Hindlimb muscle (tissue), 1 donor: ENCODE results near the gene GPR137C. TPM values are rescaled to one million over a fixed set of nuclear protein-coding genes. Genes with fewer than 3 reads are reported as not detected.
"Not testable (repeated sequence)": the region's sequence is repeated elsewhere in the genome, so short reads cannot be mapped to it uniquely, and the experiment has no call there.

Source experiments
- DNase-seq: peaks from one replicate; pipeline ENCODE4 v3.0.0-alpha.2; 2013
- polyA plus RNA-seq: library from polyadenylated mRNA; unstranded; fragments of 120-200 nt; gene quantifications from one replicate; pipeline ENCODE4 v1.2.1, GENCODE V29; 2013; ENCODE audit not compliant: insufficient read length

GPR137C gene
- polyA plus RNA-seq, 1 donor: 2.4 TPM

- not testable (repeated sequence) for DNase-seq
Observed at GRCh38 chr14:52568454-52568853, 15.8 kb downstream of the GPR137C start.

- DNase-seq: no peak
Observed at GRCh38 chr14:52575858-52576257, 23.2 kb downstream of the GPR137C start.

DNA sequence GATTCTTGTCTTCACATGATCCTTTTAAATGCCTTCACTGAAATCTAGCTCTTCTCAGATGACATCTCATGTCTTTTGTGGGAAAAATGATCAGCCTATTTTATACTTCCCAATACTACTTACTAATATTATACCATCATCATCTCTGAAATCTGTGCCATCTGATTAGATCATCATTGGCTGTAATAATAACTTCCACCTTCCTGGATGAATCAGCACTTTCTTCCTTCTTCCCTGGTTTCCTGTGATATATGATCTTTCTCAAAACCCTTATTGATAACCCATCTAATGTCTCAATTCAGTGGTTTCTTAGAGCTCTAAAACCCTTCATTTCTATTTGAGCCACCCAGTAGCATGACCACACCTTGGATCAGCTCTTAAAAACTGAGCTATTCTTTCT is 30.9 kb downstream of the GPR137C start:
- no peak for DNase-seq

GRCh38 chr14:52589646-52590045 is 37.0 kb downstream of the GPR137C start:
- no peak for DNase-seq

DNA sequence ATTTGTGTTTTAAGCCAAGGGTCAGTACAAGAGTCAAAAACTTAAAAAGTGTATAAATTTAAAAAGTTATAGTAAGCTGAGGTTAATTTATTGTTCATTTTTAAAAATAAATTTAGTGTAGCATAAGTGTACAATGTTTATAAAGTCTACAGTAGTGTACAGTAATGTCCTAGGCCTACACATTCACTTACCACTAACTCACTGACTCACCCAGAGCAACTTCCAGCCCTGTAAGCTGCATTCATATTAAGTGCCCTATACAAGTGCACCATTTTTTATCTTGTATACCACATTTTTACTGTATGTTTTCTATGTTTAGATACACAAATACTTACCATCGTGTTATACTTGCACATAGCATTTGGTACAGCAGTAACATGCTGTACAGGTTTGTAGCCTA is 37.7 kb downstream of the GPR137C start:
- DNase-seq: no peak

DNA sequence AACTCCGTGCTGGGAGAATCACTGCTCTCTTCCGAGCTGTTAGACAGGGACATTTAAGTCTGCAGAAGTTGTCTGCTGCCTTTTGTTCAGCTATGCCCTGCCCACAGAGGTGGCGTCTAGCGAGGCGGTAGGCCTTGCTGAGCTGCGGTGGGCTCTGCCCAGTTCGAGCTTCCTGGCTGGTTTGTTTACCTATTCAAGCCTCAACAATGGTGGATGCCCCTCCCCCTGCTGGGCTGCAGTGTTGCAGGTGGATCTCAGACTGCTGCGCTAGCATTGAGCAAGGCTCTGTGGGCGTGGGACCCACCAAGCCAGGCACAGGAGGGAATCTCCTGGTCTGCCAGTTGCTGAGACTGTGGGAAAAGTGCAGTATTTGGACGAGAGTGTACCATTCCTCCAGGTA is 43.7 kb downstream of the GPR137C start:
- no peak for DNase-seq

DNA sequence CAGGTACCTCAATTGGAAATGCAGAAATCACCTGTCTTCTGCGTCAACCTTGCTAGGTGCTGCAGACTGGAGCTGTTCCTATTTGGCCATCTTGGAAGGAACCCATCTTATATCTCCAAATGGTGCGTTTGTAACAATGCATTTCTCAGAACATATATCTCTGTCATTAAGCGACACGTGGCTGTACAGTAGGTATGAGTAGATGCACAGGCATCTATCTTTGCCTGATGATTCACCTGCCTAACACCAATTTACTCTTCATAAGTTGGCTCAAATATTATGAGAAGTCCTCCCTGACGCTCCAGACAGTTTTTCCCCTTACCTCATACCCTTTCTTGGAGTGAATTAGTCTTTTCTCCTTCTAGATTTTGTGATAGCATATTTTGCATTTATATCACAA is 44.2 kb downstream of the GPR137C start:
- no peak for DNase-seq

- no peak for DNase-seq
Observed at GRCh38 chr14:52598568-52598967, 45.9 kb downstream of the GPR137C start.

- DNase-seq: no peak
Observed at GRCh38 chr14:52599974-52600373, 47.3 kb downstream of the GPR137C start.

- no peak for DNase-seq
Observed at GRCh38 chr14:52602131-52602530, 49.5 kb downstream of the GPR137C start.

GRCh38 chr14:52607061-52607460 is 54.4 kb downstream of the GPR137C start:
- DNase-seq: no peak

DNA sequence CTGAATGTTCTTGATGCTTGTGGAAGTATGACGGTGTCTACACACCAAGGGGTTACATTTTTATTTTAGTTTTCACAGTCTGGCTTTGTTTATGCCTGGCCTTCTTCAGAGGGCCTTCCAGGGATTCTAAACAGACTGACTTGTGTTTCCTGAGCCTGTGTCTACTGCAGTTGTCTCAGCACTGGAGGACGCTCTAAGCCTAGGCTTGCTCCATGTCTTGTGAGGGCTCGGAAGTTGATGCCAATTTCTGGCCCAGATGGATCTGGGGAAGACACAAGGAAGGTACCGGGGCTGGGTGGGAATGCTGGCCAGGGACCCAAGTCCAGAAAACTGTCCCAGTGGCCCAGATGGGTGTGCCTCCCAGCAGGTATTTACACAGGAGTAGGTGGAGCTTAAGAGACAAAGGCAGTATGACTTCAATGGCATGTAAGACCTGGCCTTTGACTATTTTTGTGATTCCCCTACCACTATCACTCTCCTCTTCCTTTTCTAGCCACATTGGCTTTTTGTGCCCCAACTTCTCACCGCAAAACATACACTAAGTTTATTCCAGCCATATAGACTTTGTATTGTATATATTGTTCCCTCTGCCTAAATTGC is 56.9 kb downstream of the GPR137C start:
- DNase-seq: no peak

- DNase-seq: no peak
Observed at GRCh38 chr14:52610187-52610586, 57.6 kb downstream of the GPR137C start.

- no peak for DNase-seq
Observed at GRCh38 chr14:52618602-52619001, 66.0 kb downstream of the GPR137C start.

GRCh38 chr14:52619687-52620086 is 67.1 kb downstream of the GPR137C start:
- no peak for DNase-seq

DNA sequence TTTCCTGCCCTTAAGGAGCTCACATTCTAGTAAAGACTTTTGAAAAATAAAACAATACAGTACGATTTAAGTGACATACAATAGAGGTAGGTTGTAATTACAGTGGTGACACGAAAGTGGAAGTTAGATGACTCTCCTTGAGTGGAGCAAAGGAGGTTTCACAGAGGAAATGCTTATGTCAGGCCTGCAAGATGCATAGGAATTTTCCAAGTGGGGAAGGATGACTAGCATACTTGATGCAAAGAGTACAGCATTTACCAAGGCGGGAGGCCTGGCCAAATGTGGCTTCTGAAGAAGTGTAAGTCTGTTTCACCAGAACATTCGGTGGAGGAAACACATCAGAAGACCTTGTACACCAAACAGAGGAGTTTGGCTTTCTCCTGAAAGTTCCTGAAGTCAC is 87.5 kb downstream of the GPR137C start:
- DNase-seq: no peak

DNA sequence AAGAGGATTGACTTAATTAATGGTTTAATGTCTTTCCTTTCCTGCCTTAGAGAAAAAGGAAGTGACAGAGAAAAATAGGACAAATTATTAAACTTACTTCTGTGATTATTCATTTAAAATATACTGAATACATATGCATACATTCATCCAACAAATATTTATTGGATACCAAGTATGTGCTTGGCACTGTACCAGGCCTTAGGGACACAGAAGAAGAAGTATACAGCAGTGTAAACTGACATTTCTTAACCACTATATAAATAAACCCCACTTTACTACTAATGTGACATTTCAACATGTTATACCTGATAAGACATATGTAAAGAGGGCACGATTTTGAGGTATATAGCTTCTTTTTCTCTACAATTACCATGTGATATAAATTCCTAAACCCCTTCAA is 89.1 kb downstream of the GPR137C start:
- no peak for DNase-seq

GRCh38 chr14:52649511-52649910 is 96.9 kb downstream of the GPR137C start:
- no peak for DNase-seq

DNA sequence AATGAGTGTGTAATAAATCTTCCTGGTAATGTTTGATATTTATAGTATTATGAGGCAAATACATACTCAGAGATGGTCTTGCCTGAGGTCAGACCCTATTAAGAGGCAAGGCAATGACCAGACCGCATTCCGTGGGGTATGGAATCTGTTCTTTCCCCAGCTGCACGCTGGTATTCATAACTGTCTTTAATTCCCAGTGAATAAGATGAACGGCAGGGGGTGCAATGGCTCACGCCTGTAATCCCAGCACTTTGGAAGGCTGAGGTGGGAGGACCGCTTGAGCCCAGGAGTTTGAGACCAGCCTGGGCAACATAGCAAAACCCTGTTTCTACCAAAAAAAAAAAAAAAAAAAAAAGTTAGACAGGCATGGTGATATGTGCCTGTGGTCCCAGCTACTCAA is 98.1 kb downstream of the GPR137C start:
- DNase-seq: no peak

- no peak for DNase-seq
Observed at GRCh38 chr14:52656905-52657304, 104.3 kb downstream of the GPR137C start.

GRCh38 chr14:52660325-52660724 is 107.7 kb downstream of the GPR137C start:
- no peak for DNase-seq

DNA sequence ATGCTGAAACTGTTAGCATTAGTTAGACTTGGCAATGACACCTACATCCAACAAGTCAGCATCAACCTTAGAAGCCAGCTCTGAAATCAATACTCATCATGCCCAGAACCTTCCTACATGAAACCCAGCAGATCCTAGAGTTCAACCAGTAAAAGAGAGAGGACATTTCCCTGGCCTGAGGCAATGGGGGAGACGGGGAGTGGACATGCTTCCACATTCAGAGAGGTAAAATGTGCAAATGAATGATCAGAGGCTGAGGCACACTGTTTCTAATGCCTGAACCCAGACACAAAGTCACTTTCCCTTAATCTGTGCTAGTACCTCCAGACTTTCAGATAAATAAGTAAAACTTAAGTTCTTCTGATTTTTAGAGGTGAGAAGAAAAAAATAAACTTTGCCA is 108.2 kb downstream of the GPR137C start:
- DNase-seq: no peak

GRCh38 chr14:52661314-52661713 is 108.7 kb downstream of the GPR137C start:
- DNase-seq: no peak

- no peak for DNase-seq
Observed at GRCh38 chr14:52663850-52664249, 111.2 kb downstream of the GPR137C start.

DNA sequence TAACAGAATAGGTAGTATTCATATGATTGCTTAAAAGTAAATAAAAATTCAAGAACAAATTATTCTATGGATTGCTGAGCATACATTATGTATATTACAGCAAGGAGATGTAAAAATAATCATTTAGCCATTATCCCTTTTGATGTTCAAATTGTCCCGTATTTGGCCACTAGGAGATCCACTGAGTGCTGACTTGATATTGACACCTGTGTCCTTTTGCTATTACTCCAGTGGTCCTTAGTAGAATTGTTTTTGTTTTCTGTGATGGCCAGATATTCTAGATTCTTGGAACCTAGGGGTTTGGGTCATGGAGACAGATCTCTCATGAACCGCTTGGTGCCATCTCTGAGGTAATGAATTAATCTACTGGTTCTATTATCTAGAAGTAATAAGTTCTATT is 126.0 kb downstream of the GPR137C start:
- no peak for DNase-seq
